HG02973 (cell line): Measurements from ENCODE around the gene GABBR2.

Experiments used
- ATAC-seq: cut with Tn5 transposase; IDR thresholded peaks from one replicate; pipeline ENCODE4 v1.9.1; 2021; ENCODE audit warnings: moderate library complexity; ENCODE audit not compliant: unreplicated experiment

GABBR2 gene

GRCh38 chr9:98242426-98242825, 466.3 kb downstream of the GABBR2 start:
- ATAC-seq: no peak

GRCh38 chr9:98241357-98242300, 467.1 kb downstream of the GABBR2 start:
- ATAC-seq: no peak

GRCh38 chr9:98240475-98240874, 468.3 kb downstream of the GABBR2 start:
- no peak for ATAC-seq
